H1 (cell line): ENCODE data around the gene ATP6V1E1.

Experiments used
- KDM1A ChIP-seq: fragments of 200-600, 300-600 bp; sonication (generic); IDR thresholded peaks from 2 replicates; pipeline ENCODE4 v1.7.1; 2016; ENCODE audit warnings: mild to moderate bottlenecking, low read length, borderline replicate concordance
- TBP ChIP-seq: IDR thresholded peaks from 2 replicates; pipeline ENCODE4 v1.6.1; 2011; ENCODE audit warnings: low read depth, low read length, improper control_type of control experiment

- no peak for TF ChIP-seq KDM1A
- no peak for TF ChIP-seq TBP
Measured at GRCh38 chr22:17647452-17647851, 18.9 kb upstream of the ATP6V1E1 start.
